ENCODE measurements around the gene CLSTN1.

Gene CLSTN1

GRCh38 chr1:9731561-9731960, 92.2 kb downstream of the CLSTN1 start:
- TF ChIP-seq SNAI2 (CRISPR knock-in tag; IDR thresholded peaks at IDR 0.05) (no peak), PPARA (CRISPR knock-in tag; IDR thresholded peaks at IDR 0.05; ENCODE audit: borderline replicate concordance) (no peak), ZC3H10 (CRISPR knock-in tag; IDR thresholded peaks at IDR 0.05) (no peak), ESRRG (CRISPR knock-in tag; IDR thresholded peaks at IDR 0.05) (no peak), CREB5 (CRISPR knock-in tag; IDR thresholded peaks at IDR 0.05; ENCODE audit: low read depth) (no peak), GLIS3 (CRISPR knock-in tag; IDR thresholded peaks at IDR 0.05) (no peak), ZNF8 (CRISPR knock-in tag; IDR thresholded peaks at IDR 0.05) (no peak), POU6F1 (CRISPR knock-in tag; IDR thresholded peaks at IDR 0.05; ENCODE audit: borderline replicate concordance, low read depth) (no peak), OSR1 (CRISPR knock-in tag; IDR thresholded peaks at IDR 0.05) (no peak), TOX (CRISPR knock-in tag; IDR thresholded peaks at IDR 0.05; ENCODE audit: borderline replicate concordance) (no peak), TCF4 (CRISPR knock-in tag; IDR thresholded peaks at IDR 0.05; ENCODE audit: borderline replicate concordance) (no peak), TSHZ2 (CRISPR knock-in tag; IDR thresholded peaks at IDR 0.05) (no peak), ARNTL (CRISPR knock-in tag; IDR thresholded peaks at IDR 0.05; ENCODE audit: borderline replicate concordance, low read depth) (no peak), ZFP30 (CRISPR knock-in tag; IDR thresholded peaks at IDR 0.05) (no peak), CSDC2 (CRISPR knock-in tag; IDR thresholded peaks at IDR 0.05) (no peak), ISL1 (CRISPR knock-in tag; IDR thresholded peaks at IDR 0.05) (no peak), BACH2 (CRISPR knock-in tag; IDR thresholded peaks at IDR 0.05; ENCODE audit: borderline replicate concordance) (no peak), ZNF565 (CRISPR knock-in tag; conservative IDR thresholded peaks at IDR 0.05; ENCODE audit: low read depth) (no peak), RARB (CRISPR knock-in tag; IDR thresholded peaks at IDR 0.05) (no peak)
- ATAC-seq, result no peak

- ATAC-seq, result no peak
- no peak for TF ChIP-seq ISL1 (CRISPR knock-in tag; IDR thresholded peaks at IDR 0.05)
- TF ChIP-seq TOX (CRISPR knock-in tag; IDR thresholded peaks at IDR 0.05; ENCODE audit: borderline replicate concordance), result no peak
- TF ChIP-seq ESRRG (CRISPR knock-in tag; IDR thresholded peaks at IDR 0.05), result no peak
- TF ChIP-seq ZC3H10 (CRISPR knock-in tag; IDR thresholded peaks at IDR 0.05), result no peak
- no peak for TF ChIP-seq BACH2 (CRISPR knock-in tag; IDR thresholded peaks at IDR 0.05; ENCODE audit: borderline replicate concordance)
- TF ChIP-seq SNAI2 (CRISPR knock-in tag; IDR thresholded peaks at IDR 0.05), result no peak
- TF ChIP-seq TSHZ2 (CRISPR knock-in tag; IDR thresholded peaks at IDR 0.05), result no peak
- no peak for TF ChIP-seq ZFP3 (CRISPR knock-in tag; IDR thresholded peaks at IDR 0.05)
- no peak for TF ChIP-seq ZNF8 (CRISPR knock-in tag; IDR thresholded peaks at IDR 0.05)
- no peak for TF ChIP-seq RARB (CRISPR knock-in tag; IDR thresholded peaks at IDR 0.05)
- TF ChIP-seq CSDC2 (CRISPR knock-in tag; IDR thresholded peaks at IDR 0.05), result no peak
- TF ChIP-seq CREB5 (CRISPR knock-in tag; IDR thresholded peaks at IDR 0.05; ENCODE audit: low read depth), result no peak
- TF ChIP-seq CSRNP3 (CRISPR knock-in tag; IDR thresholded peaks at IDR 0.05), result no peak
- no peak for TF ChIP-seq TCF4 (CRISPR knock-in tag; IDR thresholded peaks at IDR 0.05; ENCODE audit: borderline replicate concordance)
- no peak for TF ChIP-seq ZNF565 (CRISPR knock-in tag; conservative IDR thresholded peaks at IDR 0.05; ENCODE audit: low read depth)
- no peak for TF ChIP-seq GLIS3 (CRISPR knock-in tag; IDR thresholded peaks at IDR 0.05)
- TF ChIP-seq OSR1 (CRISPR knock-in tag; IDR thresholded peaks at IDR 0.05), result no peak
- TF ChIP-seq ZFP30 (CRISPR knock-in tag; IDR thresholded peaks at IDR 0.05), result no peak
- TF ChIP-seq PATZ1 (CRISPR knock-in tag; IDR thresholded peaks at IDR 0.05; ENCODE audit: borderline replicate concordance), result no peak
- no peak for TF ChIP-seq ZNF70 (CRISPR knock-in tag; IDR thresholded peaks at IDR 0.05)
These were observed 92.7 kb downstream of the CLSTN1 start for GRCh38 chr1:9731051-9731537.
